ENCODE results near the gene CARD11. TPM values are rescaled to one million over a fixed set of nuclear protein-coding genes. Genes with fewer than 3 reads are reported as not detected.

CARD11 gene
- total and polyA plus RNA-seq, 2 of the 13 experiments (the other 11 are each of a cell fraction or from before 2014, with no cell fraction given), result 0.04 TPM; not detected in 1

DNA sequence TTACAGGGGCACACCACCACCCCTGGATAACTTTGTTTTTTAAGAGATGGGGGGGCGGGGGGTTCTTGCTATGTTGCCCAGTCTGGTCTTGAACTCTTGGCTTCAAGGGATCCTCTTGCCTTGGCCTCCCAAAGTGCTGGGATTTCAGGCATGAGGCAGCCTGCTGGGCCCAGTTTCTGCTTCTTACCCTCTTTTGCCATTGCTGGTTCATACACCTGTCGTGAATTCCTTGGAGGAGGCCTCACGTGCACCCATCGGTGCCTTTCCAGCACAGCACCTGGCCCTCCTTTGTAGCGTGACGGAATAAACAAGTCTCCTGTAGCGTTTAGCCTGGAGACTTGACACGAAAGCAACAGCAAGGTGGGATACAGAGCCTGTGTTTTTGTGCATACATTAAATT is 75.5 kb downstream of the CARD11 start (continued):
- TF ChIP-seq, protein P1, sequence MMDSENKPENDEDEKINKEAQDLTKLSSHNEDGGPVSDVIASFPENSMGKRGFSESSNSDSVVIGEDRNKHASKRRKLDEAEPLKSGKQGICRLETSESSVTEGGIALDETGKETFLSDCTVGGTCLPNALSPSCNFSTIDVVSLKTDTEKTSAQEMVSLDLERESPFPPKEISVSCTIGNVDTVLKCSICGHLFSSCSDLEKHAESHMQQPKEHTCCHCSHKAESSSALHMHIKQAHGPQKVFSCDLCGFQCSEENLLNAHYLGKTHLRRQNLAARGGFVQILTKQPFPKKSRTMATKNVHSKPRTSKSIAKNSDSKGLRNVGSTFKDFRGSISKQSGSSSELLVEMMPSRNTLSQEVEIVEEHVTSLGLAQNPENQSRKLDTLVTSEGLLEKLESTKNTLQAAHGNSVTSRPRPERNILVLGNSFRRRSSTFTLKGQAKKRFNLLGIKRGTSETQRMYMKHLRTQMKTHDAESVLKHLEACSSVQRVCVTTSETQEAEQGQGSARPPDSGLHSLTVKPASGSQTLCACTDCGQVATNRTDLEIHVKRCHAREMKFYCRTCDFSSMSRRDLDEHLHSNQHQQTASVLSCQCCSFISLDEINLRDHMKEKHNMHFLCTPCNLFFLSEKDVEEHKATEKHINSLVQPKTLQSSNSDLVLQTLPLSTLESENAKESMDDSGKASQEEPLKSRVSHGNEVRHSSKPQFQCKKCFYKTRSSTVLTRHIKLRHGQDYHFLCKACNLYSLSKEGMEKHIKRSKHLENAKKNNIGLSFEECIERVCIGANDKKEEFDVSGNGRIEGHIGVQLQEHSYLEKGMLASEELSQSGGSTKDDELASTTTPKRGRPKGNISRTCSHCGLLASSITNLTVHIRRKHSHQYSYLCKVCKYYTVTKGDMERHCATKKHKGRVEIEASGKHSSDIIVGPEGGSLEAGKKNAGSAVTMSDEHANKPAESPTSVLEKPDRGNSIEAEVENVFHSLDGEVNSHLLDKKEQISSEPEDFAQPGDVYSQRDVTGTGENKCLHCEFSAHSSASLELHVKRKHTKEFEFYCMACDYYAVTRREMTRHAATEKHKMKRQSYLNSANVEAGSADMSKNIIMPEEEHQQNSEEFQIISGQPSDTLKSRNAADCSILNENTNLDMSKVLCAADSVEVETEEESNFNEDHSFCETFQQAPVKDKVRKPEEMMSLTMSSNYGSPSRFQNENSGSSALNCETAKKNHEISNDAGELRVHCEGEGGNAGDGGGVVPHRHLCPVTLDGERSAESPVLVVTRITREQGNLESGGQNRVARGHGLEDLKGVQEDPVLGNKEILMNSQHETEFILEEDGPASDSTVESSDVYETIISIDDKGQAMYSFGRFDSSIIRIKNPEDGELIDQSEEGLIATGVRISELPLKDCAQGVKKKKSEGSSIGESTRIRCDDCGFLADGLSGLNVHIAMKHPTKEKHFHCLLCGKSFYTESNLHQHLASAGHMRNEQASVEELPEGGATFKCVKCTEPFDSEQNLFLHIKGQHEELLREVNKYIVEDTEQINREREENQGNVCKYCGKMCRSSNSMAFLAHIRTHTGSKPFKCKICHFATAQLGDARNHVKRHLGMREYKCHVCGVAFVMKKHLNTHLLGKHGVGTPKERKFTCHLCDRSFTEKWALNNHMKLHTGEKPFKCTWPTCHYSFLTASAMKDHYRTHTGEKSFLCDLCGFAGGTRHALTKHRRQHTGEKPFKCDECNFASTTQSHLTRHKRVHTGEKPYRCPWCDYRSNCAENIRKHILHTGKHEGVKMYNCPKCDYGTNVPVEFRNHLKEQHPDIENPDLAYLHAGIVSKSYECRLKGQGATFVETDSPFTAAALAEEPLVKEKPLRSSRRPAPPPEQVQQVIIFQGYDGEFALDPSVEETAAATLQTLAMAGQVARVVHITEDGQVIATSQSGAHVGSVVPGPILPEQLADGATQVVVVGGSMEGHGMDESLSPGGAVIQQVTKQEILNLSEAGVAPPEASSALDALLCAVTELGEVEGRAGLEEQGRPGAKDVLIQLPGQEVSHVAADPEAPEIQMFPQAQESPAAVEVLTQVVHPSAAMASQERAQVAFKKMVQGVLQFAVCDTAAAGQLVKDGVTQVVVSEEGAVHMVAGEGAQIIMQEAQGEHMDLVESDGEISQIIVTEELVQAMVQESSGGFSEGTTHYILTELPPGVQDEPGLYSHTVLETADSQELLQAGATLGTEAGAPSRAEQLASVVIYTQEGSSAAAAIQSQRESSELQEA (CRISPR knock-in tag; IDR thresholded peaks at IDR 0.05; ENCODE audit: not compliant biosample characterization), result no peak
- TF ChIP-seq, protein P2, sequence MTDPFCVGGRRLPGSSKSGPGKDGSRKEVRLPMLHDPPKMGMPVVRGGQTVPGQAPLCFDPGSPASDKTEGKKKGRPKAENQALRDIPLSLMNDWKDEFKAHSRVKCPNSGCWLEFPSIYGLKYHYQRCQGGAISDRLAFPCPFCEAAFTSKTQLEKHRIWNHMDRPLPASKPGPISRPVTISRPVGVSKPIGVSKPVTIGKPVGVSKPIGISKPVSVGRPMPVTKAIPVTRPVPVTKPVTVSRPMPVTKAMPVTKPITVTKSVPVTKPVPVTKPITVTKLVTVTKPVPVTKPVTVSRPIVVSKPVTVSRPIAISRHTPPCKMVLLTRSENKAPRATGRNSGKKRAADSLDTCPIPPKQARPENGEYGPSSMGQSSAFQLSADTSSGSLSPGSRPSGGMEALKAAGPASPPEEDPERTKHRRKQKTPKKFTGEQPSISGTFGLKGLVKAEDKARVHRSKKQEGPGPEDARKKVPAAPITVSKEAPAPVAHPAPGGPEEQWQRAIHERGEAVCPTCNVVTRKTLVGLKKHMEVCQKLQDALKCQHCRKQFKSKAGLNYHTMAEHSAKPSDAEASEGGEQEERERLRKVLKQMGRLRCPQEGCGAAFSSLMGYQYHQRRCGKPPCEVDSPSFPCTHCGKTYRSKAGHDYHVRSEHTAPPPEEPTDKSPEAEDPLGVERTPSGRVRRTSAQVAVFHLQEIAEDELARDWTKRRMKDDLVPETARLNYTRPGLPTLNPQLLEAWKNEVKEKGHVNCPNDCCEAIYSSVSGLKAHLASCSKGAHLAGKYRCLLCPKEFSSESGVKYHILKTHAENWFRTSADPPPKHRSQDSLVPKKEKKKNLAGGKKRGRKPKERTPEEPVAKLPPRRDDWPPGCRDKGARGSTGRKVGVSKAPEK (CRISPR knock-in tag; IDR thresholded peaks at IDR 0.05; ENCODE audit: borderline replicate concordance), result no peak
